ENCODE measurements around the gene LDLRAD4.

LDLRAD4 gene

DNA sequence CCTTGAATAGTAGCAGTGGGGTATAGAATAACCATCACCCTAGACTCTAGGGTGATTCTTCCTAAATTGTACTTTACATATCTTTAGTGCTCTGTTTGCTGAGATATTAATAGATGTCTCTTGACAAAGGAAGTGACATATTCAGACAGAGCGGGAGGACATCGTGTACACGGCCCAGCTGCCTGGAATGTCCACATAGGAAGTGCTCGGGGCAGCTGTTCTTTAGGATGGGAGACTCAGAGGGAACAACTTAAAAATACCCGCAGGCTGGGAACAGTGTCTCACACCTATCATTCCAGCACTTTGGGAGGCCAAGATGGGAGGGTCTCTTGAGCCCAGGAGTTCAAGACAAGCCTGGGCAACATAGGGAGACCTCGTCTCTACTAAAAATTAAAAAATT is 301.7 kb downstream of the LDLRAD4 start:
- H3K4me1 ChIP-seq (ENCODE audit: control insufficient read depth, insufficient read depth, low read length): no peaks in the 10 kb centered on the region
- H3K9me3 ChIP-seq (replicated peaks; ENCODE audit: low read length): no peaks in the 10 kb centered on the region
- H3K4me3 ChIP-seq (ENCODE audit: low read length): no peak overlapping the region
- no peak overlapping the region for H3K9ac ChIP-seq (ENCODE audit: low read depth, low read length)
- peaks cover 3% of the 10 kb centered on the region for H3K27me3 ChIP-seq (ENCODE audit: control insufficient read depth, insufficient read depth, low read length)
- H3K4me2 ChIP-seq (ENCODE audit: low read length): no peak overlapping the region
- no peaks in the 10 kb centered on the region for H3K36me3 ChIP-seq (ENCODE audit: insufficient read depth, low read length)

DNA sequence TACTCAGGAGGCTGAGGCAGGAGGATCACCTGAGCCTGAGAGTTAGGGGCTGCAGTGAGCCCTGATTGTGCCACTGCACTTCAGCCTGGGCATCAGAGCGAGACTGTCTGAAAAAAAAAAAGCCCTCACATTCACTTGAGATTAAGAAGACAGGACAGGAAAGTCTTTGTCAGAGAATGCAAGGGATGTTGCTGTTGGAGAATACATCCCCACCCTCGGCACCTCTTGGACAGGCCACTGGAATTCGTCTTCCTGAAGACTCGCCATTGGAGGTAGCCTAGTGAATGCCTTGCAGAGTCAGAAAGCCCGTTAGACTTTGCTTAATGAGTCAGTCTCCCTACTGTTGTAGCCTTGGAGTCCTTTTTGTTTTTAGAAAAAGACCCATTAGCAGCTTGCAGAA is 302.2 kb downstream of the LDLRAD4 start:
- Histone ChIP-seq H3K4me2 (ENCODE audit: low read length) (no peak overlapping the region), H3K4me1 (ENCODE audit: control insufficient read depth, insufficient read depth, low read length) (no peaks in the 10 kb centered on the region), H3K9me3 (replicated peaks; ENCODE audit: low read length) (no peaks in the 10 kb centered on the region), H3K27me3 (ENCODE audit: control insufficient read depth, insufficient read depth, low read length) (peaks cover 3% of the 10 kb centered on the region), H3K4me3 (ENCODE audit: low read length) (no peak overlapping the region), H3K36me3 (ENCODE audit: insufficient read depth, low read length) (no peaks in the 10 kb centered on the region), H3K9ac (ENCODE audit: low read depth, low read length) (no peak overlapping the region)

DNA sequence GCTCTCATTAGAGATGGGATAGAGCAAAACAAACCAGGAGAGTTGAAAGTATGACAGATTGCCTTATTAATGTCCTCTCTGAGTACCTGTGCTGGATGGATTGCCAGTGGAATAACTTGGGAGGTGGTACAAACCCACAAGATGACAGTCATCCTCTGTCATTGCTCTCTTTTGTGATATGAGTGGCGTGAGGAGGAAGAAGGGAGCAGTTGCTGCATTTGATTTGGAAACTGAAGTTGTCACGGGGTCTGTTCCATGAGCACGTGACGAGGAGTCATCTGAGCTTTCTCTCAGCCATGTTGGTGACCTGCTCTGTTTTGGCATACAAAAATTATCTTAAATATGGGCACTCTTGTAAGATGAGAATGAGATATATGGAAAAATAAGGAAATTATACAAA is 302.9 kb downstream of the LDLRAD4 start:
- H3K4me2 ChIP-seq (ENCODE audit: low read length): no peak overlapping the region
- H3K27me3 ChIP-seq (ENCODE audit: control insufficient read depth, insufficient read depth, low read length): peaks cover 3% of the 10 kb centered on the region
- no peaks in the 10 kb centered on the region for H3K9me3 ChIP-seq (replicated peaks; ENCODE audit: low read length)
- no peak overlapping the region for H3K9ac ChIP-seq (ENCODE audit: low read depth, low read length)
- H3K4me3 ChIP-seq (ENCODE audit: low read length): no peak overlapping the region
- no peaks in the 10 kb centered on the region for H3K4me1 ChIP-seq (ENCODE audit: control insufficient read depth, insufficient read depth, low read length)
- H3K36me3 ChIP-seq (ENCODE audit: insufficient read depth, low read length): no peaks in the 10 kb centered on the region

DNA sequence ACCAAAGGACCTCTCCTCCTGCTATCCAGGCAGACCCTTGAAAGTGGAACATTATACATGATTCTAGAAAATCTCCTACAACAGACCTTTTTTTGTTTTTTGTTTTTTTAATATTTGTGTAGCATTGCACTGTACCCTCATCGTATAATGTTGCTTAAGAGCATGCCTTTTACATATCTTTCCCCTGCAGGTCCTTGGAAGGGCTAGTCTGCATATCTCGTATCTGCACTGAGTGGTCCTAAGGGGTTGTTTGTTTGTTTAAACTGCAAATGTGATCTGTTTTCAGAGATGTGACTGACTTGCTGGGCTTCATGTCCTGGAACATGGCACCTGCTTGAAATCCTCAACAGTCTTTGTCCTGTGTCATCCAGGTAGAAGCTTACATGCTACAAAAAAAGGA is 303.7 kb downstream of the LDLRAD4 start:
- no peaks in the 10 kb centered on the region for H3K9me3 ChIP-seq (replicated peaks; ENCODE audit: low read length)
- no peak overlapping the region for H3K4me2 ChIP-seq (ENCODE audit: low read length)
- no peak overlapping the region for H3K4me3 ChIP-seq (ENCODE audit: low read length)
- no peak overlapping the region for H3K9ac ChIP-seq (ENCODE audit: low read depth, low read length)
- no peaks in the 10 kb centered on the region for H3K36me3 ChIP-seq (ENCODE audit: insufficient read depth, low read length)
- H3K27me3 ChIP-seq (ENCODE audit: control insufficient read depth, insufficient read depth, low read length): peaks cover 3% of the 10 kb centered on the region
- H3K4me1 ChIP-seq (ENCODE audit: control insufficient read depth, insufficient read depth, low read length): no peaks in the 10 kb centered on the region

DNA sequence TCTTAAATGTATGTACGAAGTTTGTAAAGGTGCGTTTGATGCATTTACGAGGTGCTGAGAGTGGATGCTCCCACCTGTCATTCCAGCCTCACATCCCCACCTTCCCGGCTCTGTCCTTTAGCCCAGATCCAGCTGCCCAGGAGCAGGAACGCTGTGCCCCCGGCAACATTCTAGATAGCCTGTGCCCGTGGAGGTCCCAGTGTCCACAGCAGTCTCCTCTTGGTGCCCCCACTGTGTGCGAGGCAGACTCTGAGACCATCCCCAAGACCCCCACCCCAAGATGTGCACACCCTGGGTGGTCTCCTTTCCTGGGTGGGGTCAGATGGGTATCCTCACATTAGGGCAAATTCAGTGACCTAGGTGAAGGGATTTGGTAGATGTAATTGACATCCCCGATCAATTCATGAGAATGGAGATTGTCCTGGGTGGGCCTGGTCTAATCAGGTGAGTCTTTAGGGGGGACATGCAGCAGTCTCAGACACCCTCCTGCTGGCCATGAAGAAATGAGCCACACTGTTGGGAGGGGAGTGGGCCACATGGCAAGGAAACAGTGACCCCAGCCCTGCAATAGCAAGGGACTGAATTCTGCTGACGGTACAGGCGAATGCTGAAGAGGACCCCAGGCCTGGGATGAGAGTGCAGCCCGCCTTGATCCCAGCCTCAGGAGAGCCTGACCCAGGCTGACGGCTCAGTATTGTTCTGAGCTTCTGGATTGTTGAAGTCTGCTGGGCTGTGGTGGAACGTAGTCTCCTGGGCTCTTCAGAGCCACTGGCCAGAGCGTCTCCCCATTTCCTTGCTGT is 304.5 kb downstream of the LDLRAD4 start:
- Histone ChIP-seq H3K27me3 (ENCODE audit: control insufficient read depth, insufficient read depth, low read length) (peaks cover 3% of the 10 kb centered on the region), H3K4me3 (ENCODE audit: low read length) (no peak overlapping the region), H3K4me1 (ENCODE audit: control insufficient read depth, insufficient read depth, low read length) (no peaks in the 10 kb centered on the region)

DNA sequence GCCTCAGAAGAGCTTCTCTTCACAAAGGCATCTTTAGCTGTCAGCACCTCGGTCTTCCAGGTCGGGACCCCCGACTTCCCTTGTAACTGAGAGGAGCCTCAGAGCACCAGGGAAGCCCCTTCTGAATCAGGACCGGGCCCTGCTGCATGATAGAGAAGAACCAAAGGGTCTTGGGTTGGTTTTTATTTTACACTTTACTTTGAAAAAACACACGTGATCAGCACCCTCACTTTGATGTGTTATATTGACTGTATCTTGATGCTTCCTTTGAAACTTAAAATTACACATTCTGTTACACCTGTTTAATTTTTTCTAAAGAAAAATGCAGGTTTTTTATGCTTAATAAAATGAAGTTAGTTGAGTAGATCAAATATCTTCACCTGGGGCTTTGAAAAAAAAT is 305.5 kb downstream of the LDLRAD4 start:
- Histone ChIP-seq H3K9ac (ENCODE audit: low read depth, low read length) (no peak overlapping the region), H3K4me3 (ENCODE audit: low read length) (no peak overlapping the region)

More for the DNA sequence above, 304.5 kb downstream of the LDLRAD4 start:
- Histone ChIP-seq H3K9me3 (replicated peaks; ENCODE audit: low read length) (no peaks in the 10 kb centered on the region), H3K36me3 (ENCODE audit: insufficient read depth, low read length) (no peaks in the 10 kb centered on the region), H3K4me2 (ENCODE audit: low read length) (no peak overlapping the region), H3K9ac (ENCODE audit: low read depth, low read length) (no peak overlapping the region)

DNA sequence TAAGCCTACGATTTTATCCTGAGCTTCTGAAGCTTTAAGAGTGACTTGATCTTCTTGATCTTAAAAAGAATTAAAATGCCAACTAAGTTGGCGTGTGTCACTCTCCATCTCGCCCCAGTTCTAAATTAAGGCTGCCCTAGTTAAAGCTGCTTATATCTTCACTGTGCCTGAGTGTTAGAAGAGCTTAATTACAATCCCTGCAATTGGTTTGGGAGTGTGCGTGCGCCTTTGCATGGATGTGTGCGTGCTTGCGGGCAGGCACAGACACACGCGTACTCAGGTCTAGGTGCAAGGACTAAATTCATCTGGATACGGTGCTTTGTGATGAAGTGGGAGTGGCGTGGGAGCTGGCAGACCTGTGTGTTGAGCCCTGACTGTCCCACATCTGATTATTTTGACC is 306.3 kb downstream of the LDLRAD4 start:
- Histone ChIP-seq H3K4me3 (ENCODE audit: low read length) (no peak overlapping the region), H3K9me3 (replicated peaks; ENCODE audit: low read length) (no peaks in the 10 kb centered on the region), H3K4me2 (ENCODE audit: low read length) (no peak overlapping the region), H3K9ac (ENCODE audit: low read depth, low read length) (no peak overlapping the region), H3K4me1 (ENCODE audit: control insufficient read depth, insufficient read depth, low read length) (no peaks in the 10 kb centered on the region), H3K27me3 (ENCODE audit: control insufficient read depth, insufficient read depth, low read length) (peaks cover 8% of the 10 kb centered on the region), H3K36me3 (ENCODE audit: insufficient read depth, low read length) (no peaks in the 10 kb centered on the region)

More for the DNA sequence above, 305.5 kb downstream of the LDLRAD4 start:
- no peak overlapping the region for H3K4me2 ChIP-seq (ENCODE audit: low read length)
- no peaks in the 10 kb centered on the region for H3K9me3 ChIP-seq (replicated peaks; ENCODE audit: low read length)
- peaks cover 3% of the 10 kb centered on the region for H3K27me3 ChIP-seq (ENCODE audit: control insufficient read depth, insufficient read depth, low read length)
- H3K4me1 ChIP-seq (ENCODE audit: control insufficient read depth, insufficient read depth, low read length): no peaks in the 10 kb centered on the region
- no peaks in the 10 kb centered on the region for H3K36me3 ChIP-seq (ENCODE audit: insufficient read depth, low read length)

DNA sequence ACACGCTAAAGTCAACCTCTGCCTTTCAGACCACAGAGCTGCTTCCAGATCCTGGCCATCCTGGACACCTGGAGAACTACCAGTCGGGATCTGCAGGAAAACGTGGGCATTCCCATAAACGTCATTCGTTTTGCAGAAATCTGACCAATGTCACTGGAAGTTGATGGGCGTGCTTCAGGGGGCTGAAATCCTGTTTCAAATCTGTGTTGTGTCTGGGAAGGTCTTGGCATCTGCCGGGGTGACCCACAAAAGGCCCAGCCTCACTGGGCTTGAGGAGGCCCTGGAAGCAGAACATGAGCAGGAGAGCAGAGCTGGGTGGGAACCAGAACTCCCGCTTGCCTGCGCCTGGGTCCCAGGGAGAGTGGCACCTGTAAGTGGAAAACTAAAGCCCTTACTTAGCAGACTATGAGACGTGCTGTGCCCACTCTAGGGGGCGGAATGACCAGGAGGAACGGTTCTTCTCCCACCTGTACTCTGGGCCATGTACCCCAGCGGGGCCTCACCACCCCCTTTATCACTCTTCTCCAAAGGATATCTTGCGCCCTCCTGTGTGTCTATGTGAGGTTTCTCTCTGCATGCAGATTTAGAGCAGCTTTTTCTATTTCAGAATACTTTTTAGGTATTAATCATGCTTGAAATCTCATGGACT is 306.9 kb downstream of the LDLRAD4 start:
- no peaks in the 10 kb centered on the region for H3K4me1 ChIP-seq (ENCODE audit: control insufficient read depth, insufficient read depth, low read length)
- H3K4me2 ChIP-seq (ENCODE audit: low read length): no peak overlapping the region
- peaks cover 12% of the 10 kb centered on the region for H3K27me3 ChIP-seq (ENCODE audit: control insufficient read depth, insufficient read depth, low read length)
- no peaks in the 10 kb centered on the region for H3K9me3 ChIP-seq (replicated peaks; ENCODE audit: low read length)
- H3K4me3 ChIP-seq (ENCODE audit: low read length): no peak overlapping the region
- H3K9ac ChIP-seq (ENCODE audit: low read depth, low read length): no peak overlapping the region
- H3K36me3 ChIP-seq (ENCODE audit: insufficient read depth, low read length): no peaks in the 10 kb centered on the region

DNA sequence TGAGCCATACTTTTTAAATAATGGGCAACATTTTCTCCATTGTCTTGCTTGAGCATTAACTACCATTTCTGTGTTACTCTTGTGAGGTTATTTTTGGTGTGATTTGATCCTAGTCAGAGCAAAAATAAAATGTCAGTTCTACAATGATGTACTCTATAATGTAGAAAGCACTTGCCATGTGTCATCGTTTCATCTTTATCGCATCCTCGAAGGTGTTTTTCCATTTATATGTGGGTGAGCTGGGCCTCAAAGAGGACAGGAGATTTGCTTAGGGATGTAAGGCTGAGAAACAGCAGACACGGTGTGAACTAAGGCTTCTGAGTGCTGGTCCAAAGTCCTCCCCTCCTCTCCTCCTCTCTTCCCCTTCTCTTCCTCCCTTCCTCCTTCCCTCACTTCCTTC is 308.0 kb downstream of the LDLRAD4 start:
- Histone ChIP-seq H3K36me3 (ENCODE audit: insufficient read depth, low read length) (no peaks in the 10 kb centered on the region), H3K9me3 (replicated peaks; ENCODE audit: low read length) (no peaks in the 10 kb centered on the region), H3K4me1 (ENCODE audit: control insufficient read depth, insufficient read depth, low read length) (no peaks in the 10 kb centered on the region), H3K4me2 (ENCODE audit: low read length) (no peak overlapping the region), H3K9ac (ENCODE audit: low read depth, low read length) (no peak overlapping the region), H3K4me3 (ENCODE audit: low read length) (no peak overlapping the region), H3K27me3 (ENCODE audit: control insufficient read depth, insufficient read depth, low read length) (peaks cover 13% of the 10 kb centered on the region)

DNA sequence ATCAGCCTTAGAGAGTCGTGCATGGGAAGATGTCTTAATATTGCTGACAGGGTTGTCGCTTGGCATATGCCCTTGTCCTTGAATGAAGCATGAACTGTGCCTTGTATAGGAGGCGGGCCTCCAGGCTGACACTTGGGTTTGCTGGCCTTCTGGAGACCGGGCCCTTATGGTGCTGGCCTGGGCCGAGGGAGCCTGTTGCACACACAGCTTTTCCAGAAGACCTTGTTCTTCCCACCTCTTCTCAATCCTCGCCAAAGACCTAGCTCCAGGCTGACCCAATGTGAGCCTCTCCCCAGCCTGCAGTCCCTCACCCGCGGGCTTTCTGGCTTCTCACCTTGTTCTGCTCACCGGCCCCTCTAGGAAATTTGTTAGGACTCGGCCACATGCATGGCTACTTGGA is 308.7 kb downstream of the LDLRAD4 start:
- no peak overlapping the region for H3K9ac ChIP-seq (ENCODE audit: low read depth, low read length)
- no peaks in the 10 kb centered on the region for H3K36me3 ChIP-seq (ENCODE audit: insufficient read depth, low read length)
- H3K27me3 ChIP-seq (ENCODE audit: control insufficient read depth, insufficient read depth, low read length): peaks cover 10% of the 10 kb centered on the region
- H3K9me3 ChIP-seq (replicated peaks; ENCODE audit: low read length): no peaks in the 10 kb centered on the region
- no peak overlapping the region for H3K4me2 ChIP-seq (ENCODE audit: low read length)
- no peak overlapping the region for H3K4me3 ChIP-seq (ENCODE audit: low read length)
- no peaks in the 10 kb centered on the region for H3K4me1 ChIP-seq (ENCODE audit: control insufficient read depth, insufficient read depth, low read length)

DNA sequence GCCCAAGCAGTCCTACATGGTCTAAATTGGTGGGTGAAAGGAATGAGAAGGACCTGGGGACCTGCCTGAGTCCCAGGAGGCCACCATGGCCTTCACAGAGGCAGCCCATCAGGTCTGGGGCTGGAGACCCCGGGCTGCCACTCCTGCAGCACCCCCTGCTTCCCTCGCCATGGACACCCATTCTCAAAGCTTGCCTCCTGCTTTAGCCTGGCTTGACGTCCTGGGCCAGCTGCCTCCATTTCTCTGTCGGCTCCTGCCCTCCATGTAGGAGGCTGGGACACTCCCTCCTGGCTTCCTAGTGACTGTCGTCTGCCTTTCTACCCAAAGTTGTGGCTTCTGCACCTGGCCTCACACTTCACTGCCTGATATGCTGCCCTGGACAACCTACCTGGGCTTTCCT is 309.2 kb downstream of the LDLRAD4 start:
- Histone ChIP-seq H3K27me3 (ENCODE audit: control insufficient read depth, insufficient read depth, low read length) (peaks cover 12% of the 10 kb centered on the region), H3K36me3 (ENCODE audit: insufficient read depth, low read length) (no peaks in the 10 kb centered on the region), H3K9me3 (replicated peaks; ENCODE audit: low read length) (no peaks in the 10 kb centered on the region), H3K4me1 (ENCODE audit: control insufficient read depth, insufficient read depth, low read length) (no peaks in the 10 kb centered on the region), H3K4me3 (ENCODE audit: low read length) (no peak overlapping the region), H3K9ac (ENCODE audit: low read depth, low read length) (no peak overlapping the region), H3K4me2 (ENCODE audit: low read length) (no peak overlapping the region)

Measured in skeletal muscle satellite cell (primary cell).